ENCODE data around the gene RAPGEF2.
"Not testable (repeated sequence)": the region's sequence is repeated elsewhere in the genome, so short reads cannot be mapped to it uniquely, and the experiment has no call there.

Gene RAPGEF2

DNA sequence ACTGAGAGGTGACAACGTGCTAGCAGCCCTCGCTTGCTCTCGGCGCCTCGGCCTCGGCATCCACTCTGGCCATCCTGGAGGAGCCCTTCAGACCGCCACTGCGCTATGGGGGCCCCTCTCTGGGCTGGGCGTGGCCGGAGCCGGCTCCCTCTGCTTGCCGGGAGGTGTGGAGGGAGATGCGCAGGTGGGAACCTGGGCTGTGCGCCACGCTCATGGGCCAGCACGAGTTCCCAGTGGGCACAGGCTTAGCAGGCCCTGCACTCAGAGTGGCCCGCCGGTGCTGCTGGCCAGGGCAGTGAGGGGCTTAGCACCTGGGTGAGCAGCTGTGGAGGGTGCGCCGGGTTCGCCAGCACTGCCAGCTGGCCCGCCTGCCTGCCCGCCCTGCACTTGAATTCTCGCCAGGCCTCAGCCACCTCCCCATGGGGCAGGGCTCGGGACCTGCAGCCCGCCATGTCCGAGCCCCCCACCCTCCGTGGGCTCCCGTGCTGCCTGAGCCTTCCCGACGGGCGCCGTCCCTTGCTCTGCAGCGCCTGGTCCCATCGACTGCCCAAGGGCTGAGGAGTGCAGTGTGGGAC is 148.0 kb downstream of the RAPGEF2 start:
- DNase-seq: no peak

DNA sequence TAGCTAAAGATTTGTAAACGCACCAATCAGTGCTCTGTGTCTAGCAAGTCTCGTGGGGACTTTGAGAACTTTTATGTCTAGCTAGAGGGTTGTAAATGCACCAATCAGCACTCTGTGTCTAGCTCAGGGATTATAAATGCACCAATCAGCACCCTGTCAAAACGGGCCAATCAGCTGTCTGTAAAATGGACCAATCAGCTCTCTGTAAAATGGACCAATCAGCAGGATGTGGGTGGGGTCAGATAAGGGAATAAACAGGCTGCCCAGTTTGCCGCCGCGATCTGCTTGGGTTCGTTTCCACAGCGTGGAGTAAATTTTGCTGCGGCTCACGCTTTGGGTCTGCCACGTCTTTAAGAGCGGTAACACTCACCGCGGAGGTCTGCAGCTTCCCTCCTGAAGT is 148.7 kb downstream of the RAPGEF2 start:
- DNase-seq: not testable (repeated sequence)

DNA sequence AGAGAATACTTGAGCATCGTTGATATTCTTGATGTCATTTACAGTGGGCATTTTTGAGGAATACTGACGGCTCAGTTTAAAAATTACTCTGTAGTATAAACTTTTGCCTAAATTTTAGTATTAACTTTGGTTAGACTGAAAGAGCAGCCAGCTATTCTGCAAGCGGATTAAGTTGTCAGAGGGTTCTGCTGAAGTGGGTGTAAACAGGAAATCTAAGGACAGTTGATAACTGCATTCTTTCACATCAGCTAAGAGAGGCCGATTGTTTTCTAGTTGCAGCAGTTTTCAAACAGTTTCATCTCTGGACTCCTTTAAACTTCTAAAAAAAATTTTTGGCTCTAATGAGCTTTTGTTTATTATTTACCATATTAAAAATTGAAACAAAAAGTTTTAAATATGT is 149.6 kb downstream of the RAPGEF2 start:
- DNase-seq: no peak

DNA sequence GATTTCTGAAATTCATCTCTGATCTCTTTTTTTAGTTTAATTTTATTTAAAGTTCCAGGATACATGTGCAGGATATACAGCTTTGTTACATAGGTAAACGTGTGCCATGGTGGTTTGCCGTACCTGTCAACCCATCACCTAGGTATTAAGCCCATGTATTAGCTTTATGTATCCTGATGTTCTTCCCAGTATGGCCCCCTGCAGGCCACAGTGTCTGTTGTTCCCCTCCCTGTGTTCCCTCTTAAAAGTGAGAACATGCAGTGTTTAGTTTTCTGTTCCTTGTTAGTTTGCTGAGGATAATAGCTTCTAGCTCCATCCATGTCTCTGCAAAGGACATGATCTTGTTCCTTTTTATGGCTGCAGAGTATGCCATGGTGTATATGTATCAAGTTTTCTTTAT is 153.2 kb downstream of the RAPGEF2 start:
- DNase-seq: no peak

DNA sequence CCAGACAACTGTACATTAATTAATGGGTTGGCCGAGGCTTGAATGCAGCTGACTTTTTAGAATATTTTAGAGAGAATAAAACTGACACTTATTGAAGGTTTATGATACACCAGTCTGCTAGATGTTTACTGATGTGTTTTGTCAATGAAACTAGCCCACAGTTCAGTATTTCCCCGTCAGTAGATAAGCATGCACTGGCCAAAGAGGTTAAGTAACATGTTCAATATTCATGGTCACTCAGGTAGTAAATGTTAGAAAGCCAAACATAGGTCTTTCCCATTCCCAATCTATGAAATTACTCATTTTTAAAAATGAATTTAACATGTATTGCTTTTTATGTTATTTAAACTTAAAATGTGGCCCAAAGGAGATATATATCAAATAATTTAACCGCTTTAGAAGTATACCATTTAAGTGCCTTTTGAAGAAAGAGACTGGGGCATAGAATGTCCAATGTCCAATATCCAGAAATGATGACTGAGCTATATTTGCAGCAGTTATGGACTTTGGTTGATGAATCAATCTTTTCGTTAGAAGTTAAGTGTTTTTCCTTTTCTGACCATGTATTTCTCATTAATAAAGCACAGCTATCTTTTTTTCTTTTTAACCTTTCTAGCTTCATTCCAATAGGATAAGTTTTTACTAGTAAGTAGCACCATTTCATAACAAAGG is 156.1 kb downstream of the RAPGEF2 start:
- no peak for DNase-seq

DNA sequence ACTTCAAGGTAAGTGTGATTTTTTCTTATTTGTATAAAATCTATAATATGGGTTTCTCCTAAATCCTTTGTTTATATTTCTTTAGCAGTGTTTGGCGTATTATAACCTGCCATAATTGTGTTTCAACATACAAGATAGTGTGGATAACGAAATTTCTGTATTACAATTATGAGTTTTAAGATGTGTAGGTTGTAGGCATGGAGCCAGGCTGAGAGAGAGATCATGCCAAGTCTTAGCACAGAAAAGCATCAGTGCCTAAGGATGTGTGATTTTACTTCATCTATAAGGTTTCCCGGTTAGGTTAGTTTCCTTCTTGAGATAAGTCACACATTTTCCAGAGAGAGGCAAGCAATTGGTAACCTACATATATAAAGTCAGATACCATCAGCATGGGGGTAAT is 161.2 kb downstream of the RAPGEF2 start:
- no peak for DNase-seq

DNA sequence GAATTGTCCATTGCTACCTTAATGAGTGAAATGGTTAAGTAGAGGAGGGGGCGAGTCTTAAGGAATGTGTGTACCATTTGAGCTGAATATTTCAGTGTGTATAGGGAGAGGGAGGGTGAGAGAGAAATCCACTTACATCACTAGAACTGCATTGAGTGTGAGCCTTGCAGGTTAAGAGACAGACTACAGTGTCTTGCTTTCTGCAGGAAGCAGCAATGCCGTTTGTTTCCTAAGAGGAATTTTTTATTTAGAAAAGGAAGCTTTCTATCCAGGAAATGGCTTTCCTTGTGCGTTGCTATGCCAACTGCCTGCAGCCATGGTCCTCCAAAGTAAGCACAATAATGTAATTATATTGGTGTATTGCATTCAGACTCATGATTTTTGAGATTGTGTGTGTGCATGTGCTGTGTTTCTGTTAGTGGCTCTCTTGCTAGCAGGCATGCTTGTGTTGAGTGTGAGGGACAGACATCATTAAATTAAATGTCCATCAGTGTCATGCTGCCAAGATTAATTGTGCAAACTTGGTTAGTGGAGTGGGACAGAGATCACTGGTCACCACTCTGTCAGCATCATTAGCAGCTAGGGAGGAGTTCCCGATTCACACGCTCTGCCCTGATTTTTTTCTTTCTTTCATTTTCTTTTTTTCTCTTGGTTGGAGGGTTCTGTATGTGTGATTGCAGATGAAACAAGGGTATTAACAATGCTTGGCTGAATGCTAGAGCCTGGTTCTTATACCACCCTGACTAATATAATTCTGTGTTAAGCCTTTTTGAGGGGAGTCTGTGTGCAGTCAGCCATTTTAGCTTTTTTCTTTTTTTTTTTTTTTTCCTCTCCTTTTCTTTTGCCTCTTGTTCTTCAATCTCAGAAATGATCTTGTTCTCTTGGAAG is 164.3 kb downstream of the RAPGEF2 start:
- DNase-seq: no peak

DNA sequence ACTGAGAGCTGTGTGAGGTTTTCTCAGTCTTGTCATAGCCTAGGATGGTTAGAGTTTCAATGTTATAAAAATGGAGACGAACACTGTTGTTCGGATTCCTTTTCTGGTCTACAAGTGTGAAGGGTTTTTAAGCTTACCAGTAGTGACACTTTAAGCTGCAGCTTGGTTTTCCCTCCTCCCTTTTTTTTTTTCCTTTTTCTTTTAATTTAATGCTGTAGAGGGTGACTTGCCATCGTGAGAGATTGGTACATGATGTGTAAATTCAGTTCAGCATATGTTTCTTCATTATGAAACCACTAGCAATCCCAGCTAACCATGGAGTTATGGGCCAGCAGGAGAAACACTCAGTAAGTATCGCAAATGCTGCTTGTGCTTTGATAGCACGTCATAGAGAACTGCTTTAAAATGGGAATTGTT is 165.0 kb downstream of the RAPGEF2 start:
- DNase-seq: no peak

DNA sequence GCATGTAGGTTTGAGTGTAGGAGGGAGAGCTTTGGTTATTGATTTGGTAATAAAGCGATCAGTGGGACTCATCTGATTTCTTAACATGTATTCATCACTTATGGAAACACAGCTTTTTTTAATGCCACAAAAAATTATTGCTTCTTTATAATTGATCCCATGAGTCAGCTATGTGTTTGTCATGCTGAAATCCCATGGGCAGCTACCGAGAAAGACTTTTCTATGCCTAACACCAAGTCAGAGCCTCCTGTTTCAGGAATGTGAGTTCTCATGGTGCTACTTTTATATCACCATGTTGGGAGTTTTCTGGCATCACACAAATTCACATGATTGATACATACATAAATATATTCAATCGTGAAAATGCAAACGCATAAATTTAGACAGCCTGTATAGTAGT is 165.7 kb downstream of the RAPGEF2 start:
- no peak for DNase-seq

DNA sequence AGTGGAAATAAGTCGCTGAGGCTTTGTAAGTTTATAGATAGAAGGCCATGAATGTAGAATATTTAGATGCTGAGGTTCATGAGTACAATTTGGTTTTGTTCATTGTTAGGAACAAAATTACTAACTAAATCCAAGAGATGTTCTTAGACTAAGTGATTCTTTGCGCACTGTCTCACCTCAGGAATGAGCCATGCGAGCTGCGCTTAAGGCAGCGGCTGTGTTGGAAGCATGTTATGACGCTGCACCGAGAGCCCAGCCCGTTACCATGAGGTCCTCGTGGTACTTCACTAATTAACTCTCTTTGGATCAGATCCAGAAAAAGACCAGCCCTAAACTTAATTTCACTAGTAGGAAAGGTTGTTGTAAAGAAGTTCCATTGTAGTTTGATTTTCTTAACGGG is 166.2 kb downstream of the RAPGEF2 start:
- no peak for DNase-seq

DNA sequence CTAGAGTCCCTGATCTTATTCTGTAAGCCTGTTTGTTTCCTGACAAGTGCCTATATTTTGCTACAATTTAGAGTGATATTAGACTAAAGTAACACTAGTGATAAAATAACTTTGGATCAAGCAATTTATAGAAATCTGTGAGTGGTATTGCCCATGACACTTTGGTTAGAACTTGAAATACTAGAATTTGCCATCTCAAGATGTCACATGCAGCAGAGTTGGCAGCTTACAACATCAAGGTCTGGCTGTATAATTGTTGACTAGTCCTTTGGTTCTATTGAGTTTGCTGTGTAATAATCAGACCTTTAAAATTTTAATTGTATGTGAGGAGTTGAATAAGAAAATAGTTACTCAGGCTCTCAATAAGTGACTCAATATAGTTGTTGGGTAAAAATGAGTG is 167.1 kb downstream of the RAPGEF2 start:
- no peak for DNase-seq

DNA sequence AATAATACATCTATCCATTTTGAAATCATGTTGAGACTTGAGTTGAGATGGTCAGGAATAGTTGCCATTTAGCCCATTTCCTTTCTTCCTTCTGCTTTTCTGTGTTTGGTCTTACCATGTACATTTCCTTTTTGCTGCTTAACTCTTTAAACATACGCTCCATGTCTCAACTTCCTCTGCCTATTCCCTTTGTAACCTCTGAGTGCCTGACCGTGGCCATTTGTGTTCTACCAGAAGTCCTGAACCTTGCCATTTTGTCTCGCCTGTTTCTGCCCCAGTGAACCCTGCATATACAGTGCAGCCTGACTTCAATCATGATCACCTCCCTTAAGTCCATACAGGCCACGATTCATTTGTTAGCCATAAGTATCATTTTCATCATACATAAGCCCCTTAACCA is 169.0 kb downstream of the RAPGEF2 start:
- DNase-seq: peak; percentile 27 to 36

DNA sequence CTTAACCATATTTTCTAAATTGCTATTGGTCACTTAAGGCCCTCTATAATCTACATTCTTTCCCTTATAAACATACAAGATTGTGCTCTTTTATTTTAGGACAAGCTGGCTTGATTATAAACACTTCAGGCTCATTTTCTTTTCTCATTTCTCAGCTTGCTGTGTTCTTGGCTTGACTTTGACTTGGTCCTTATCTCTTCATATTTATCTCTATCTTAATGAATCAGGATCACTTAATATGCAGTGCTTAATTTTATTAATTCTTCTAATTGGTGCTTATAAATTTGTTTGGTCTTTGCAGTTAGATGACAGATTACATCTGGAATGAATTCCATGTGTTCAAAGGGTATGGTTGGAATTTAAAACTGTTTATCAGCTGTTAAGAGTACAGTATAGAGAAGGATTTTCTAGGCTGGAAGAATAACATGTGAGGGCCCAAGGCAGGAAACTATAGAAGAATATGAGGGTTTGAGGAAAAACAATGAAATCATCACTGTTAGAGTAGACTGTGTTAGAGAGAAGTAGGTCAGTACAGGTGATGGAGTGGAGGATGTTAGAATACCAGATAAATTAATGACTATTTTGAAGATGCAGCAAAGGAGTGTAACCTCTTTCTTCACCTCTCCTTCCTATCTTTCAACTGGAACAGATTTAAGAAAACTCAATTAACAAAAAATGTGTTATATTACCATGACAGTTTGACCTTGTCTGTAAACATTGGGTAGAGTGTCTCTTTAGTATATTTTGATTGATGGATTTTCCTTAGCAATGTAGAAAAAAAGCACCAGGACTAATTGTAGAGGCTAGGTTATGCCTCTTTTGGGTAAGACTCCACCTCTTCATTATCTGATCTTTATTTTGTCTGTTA is 169.6 kb downstream of the RAPGEF2 start:
- DNase-seq: no peak

DNA sequence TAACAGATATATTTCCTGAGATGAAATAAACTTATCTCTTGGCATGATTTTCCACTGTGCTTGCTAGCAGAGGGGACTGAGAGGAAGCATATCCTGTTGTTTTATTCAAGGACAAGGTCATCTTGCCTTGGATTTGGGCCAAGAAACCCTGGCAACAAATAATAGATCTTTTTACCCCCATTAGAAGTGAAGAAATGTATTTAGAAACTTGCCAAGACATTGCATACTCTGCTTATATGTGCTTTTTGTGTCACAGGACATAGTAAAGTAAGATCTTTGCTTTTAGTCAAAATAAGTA is 170.2 kb downstream of the RAPGEF2 start:
- no peak for DNase-seq

DNA sequence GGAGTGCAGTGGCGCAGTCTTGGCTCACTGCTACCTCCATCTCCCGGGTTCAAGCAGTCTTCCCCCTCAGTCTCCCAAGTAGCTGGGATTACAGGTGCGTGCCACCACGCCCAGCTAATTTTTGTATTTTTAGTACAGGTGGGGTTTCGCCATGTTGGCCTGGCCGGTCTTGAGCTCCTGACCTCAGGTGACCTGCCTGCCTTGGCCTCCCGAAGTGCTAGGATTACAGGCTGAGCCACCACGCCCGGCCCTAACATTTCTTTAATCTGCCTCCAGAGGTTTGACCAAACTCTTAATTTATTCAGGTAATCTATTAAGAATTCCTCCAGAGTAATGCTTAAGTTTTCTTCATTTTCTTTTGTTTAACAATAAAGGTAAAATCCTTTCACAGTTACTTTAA is 171.0 kb downstream of the RAPGEF2 start:
- DNase-seq: no peak

DNA sequence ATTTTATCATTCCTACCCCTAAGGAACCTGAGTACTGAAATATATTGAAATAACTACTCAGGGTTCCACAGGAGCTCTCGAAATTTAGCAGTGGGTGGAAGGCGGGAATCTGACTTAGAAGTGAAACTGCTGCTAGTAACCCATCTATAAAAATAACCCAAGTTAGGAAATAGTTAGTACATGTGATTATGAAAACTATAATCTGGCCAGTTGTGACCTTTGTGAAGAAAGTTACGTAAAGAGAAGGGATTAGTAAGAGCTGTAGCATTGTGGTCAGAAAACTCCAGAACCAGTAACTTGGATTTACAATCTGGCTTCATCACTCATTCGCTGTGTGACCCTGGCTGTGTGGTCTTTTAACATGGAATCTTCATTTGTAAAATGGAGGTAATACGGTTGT is 175.5 kb downstream of the RAPGEF2 start:
- DNase-seq: no peak

DNA sequence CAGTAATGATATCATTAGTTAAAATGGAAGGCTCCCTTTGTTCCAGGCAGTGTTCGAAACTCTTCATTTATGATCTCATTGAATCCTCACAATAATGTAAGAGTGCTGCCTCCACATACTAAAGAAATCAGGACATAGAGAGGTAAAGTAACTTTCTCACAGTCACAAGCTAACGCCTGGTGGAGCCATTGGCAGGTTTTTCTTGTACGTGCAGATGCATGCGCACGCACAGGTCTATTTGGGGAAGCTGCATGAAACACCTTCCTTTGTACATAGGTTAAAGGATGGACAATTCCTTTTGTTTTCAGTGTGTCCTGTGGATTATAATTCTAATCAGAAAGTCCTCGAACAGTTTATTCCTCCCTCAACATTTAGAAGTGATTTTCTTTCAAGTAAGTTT is 176.2 kb downstream of the RAPGEF2 start:
- no peak for DNase-seq

DNA sequence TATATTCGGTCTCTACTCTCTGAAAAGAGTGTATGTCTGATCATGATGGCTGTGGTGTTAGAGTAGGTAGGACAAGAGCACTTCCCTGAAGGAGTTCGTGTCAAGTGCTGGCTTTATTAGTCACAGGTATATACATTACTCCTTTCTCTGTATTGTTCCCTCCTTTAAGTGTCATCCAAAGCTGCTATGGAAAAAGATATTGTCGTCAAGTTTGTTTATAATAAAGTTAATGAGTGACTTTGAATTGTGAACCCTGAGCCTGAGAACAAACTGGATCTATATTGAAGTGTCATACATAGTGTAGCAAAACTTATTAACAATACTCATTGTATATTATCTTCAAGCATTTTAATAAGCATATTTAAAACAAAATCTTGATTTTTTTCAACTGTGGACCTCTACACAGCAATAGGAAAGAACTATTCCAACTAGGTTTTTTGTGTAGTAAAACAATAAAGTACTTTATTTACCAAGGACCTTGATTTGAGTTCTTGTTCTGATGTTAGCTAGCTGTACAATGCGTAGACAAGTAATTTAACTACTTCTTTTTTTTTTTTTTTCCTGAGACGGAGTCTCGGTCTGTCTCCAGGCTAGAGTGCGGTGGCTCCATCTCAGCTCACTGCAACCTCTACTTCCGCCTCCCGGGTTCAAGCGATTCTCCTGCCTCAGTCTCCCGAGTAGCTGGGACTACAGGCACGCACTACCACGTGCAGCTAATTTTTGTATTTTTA is 177.7 kb downstream of the RAPGEF2 start:
- DNase-seq: no peak

DNA sequence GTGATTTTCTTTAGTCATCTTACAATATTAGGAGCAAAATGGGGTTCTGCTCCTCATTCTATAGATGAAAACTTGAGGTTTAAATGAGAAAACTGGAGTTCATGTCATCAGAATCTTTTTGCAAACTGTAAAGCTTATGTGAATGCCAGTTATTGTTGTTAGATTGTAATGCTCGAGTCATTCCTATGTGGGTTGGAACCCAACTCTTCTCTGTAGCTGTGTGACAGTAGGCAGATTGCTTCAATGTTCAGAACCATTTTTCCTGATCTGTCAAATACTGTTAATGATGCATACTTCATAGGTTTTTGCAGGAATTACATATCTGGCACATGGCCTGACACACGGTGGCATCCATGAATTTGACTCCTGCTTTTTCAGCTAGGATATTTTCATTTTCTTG is 178.9 kb downstream of the RAPGEF2 start:
- no peak for DNase-seq

DNA sequence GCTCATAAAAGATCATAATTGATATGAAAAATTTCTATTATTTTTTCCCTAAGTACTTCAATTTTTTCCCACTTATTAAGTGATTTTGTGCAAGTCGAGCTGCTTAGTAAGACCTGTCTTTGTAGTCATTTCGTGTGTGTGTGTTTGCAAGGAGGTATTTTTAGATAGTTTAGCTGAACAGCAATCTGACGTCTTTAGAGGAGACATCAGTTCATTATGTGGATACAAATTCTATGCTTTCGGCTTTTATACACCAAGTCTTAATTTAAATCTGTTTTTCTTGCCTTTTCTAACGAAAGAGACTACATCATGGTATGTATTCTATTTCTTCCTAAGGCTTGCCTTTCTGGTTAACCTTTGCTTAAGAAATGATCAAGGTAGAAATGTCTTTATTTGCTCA is 179.4 kb downstream of the RAPGEF2 start:
- DNase-seq: no peak

DNA sequence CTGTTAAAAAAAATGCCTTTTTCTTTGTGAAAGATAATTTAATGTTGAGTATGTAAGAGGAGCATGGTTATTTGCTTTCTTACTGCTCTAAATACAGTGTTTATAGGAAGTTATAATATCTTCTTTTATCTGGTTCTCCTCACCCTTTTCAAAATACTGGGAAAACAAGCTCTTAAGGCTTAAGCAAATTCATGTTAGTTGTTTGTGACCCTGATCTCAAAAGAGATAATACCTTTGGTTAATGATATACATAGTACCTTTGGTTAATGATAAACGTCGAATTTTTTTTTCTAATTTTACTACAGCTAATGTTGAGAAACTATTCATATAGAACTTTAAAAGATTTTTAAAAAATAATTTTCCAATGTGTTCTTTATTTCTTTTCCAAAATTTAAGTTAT is 180.1 kb downstream of the RAPGEF2 start:
- no peak for DNase-seq

DNA sequence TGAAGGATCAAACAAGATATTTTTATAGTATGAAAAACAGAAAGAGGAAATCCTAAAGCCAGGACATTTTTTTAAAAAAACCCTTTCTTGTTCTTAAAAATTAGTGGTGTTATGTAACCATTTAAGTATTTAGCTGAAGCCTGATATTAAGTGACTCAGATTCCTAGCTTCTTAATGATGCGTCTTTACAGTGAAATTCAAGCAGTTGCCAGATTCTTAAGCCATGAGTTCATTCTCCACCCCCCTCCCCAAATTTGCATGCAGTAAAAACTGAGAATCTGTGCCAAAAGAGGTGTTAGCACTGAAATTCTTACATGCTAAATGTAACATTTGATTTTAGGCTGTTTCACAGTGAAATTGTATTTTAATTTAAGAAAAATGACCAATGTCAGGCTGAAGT is 180.8 kb downstream of the RAPGEF2 start:
- DNase-seq: no peak

DNA sequence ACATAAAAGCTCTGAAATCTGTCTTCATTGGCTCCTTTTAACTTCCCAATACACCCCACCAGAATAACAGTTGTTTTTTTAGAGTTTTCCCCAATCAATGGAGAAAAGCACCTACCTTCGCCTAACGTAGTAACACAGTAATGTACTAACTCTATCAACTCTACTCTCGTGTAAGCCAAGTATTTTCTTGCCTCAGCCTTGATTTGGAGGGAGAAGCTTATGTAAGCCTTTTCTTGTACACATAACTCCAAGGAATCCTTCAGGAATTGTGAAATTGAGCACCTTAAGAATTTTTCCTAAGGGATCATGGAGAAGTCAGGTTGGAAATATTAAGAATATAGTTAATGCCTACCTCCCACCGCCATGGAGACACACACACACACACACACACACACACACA is 181.2 kb downstream of the RAPGEF2 start:
- DNase-seq: no peak

Measured in AML-193 (cell line).